IMR-90 (cell line): ENCODE data around the gene OR1D5. TPM values are rescaled to one million over a fixed set of nuclear protein-coding genes. Genes with fewer than 3 reads are reported as not detected.

Source experiments
- ATAC-seq: fragments of 200-7000 bp; cut with Tn5 transposase; 2 replicates; pipeline ENCODE4 v1.9.1; 2020; ENCODE audit warnings: low read depth, mild to moderate bottlenecking, moderate library complexity
- BruUV-seq: library from RNA; stranded (reverse); fragments of 400-500 nt; replicated peaks from 2 replicates; lab custom pipeline; 2021; lab: Mats Ljungman, UMichigan
- CTCF ChIA-PET: fragments of 300-600 bp; formaldehyde crosslinking; extraction: SDS; loops from one replicate; lab custom pipeline; 2021; ENCODE audit warnings: antibody characterized with exemption; lab: Yijun Ruan, JAX
- POLR2A ChIA-PET: fragments of 300-600 bp; sonication (Branson Sonifier 250); formaldehyde crosslinking; loops from one replicate; lab custom pipeline; 2022; ENCODE audit warnings: antibody characterized with exemption; ENCODE audit not compliant: unreplicated experiment; lab: Charles Lee
- DNase-seq: peaks from one replicate; pipeline ENCODE4 v3.0.0; 2013
- H2AFZ ChIP-seq: replicated peaks from 2 replicates; pipeline ENCODE3; 2013; ENCODE audit warnings: low read length, mild to moderate bottlenecking; ENCODE audit not compliant: poor library complexity
- H2AK5ac ChIP-seq: 2 replicates; pipeline ENCODE4 v1.6.1; 2013; ENCODE audit warnings: low read depth, low read length, inconsistent platforms
- H2AK9ac ChIP-seq: replicated peaks from 2 replicates; pipeline ENCODE3; 2013; ENCODE audit warnings: mild to moderate bottlenecking, low read depth, low read length, moderate library complexity; ENCODE audit not compliant: poor library complexity
- H2BK120ac ChIP-seq: 2 replicates; pipeline ENCODE4 v1.6.1; 2013; ENCODE audit warnings: low read depth, low read length, inconsistent platforms
- H2BK15ac ChIP-seq: 3 replicates; pipeline ENCODE4 v1.6.1; 2013; ENCODE audit warnings: low read depth, low read length, inconsistent platforms
- H2BK20ac ChIP-seq: 2 replicates; pipeline ENCODE4 v1.6.1; 2013; ENCODE audit warnings: low read depth, mild to moderate bottlenecking, inconsistent platforms, low read length, moderate library complexity
- H2BK5ac ChIP-seq: 2 replicates; pipeline ENCODE4 v1.6.1; 2013; ENCODE audit warnings: mild to moderate bottlenecking, low read depth, low read length, inconsistent platforms; ENCODE audit not compliant: poor library complexity, severe bottlenecking
- H3K14ac ChIP-seq: replicated peaks from 2 replicates; pipeline ENCODE4 v1.6.1; 2013; ENCODE audit warnings: low read depth, low read length, inconsistent platforms
- H3K18ac ChIP-seq: 2 replicates; pipeline ENCODE4 v1.6.1; 2013; ENCODE audit warnings: low read depth, low read length, control low read depth
- H3K23ac ChIP-seq: 2 replicates; pipeline ENCODE4 v1.6.1; 2013; ENCODE audit warnings: low read depth, low read length, inconsistent platforms
- H3K27ac ChIP-seq: 2 replicates; pipeline ENCODE4 v1.5.1; 2013; ENCODE audit warnings: mild to moderate bottlenecking, control low read depth, low read length; ENCODE audit not compliant: insufficient read depth
- H3K27me3 ChIP-seq: 2 replicates; pipeline ENCODE4 v1.6.1; 2013; ENCODE audit warnings: low read length; ENCODE audit not compliant: control insufficient read depth, insufficient read depth
- H3K36me3 ChIP-seq: 2 replicates; pipeline ENCODE4 v1.6.1; 2013; ENCODE audit warnings: low read length, mixed read lengths; ENCODE audit not compliant: control insufficient read depth, insufficient read depth
- H3K4ac ChIP-seq: 2 replicates; pipeline ENCODE4 v1.6.1; 2013; ENCODE audit warnings: low read depth, low read length, inconsistent platforms
- H3K4me1 ChIP-seq: 2 replicates; pipeline ENCODE4 v1.6.1; 2013; ENCODE audit warnings: low read length, mixed read lengths; ENCODE audit not compliant: control insufficient read depth, insufficient read depth
- H3K4me2 ChIP-seq: 2 replicates; pipeline ENCODE4 v1.6.1; 2013; ENCODE audit warnings: low read depth, mild to moderate bottlenecking, control low read depth, low read length, moderate library complexity
- H3K4me3 ChIP-seq: 2 replicates; pipeline ENCODE4 v1.5.1; 2013; ENCODE audit warnings: low read depth, mild to moderate bottlenecking, control low read depth, low read length, moderate library complexity; ENCODE audit not compliant: insufficient read depth
- H3K56ac ChIP-seq: 2 replicates; pipeline ENCODE4 v1.6.1; 2013; ENCODE audit warnings: low read length, inconsistent platforms; ENCODE audit not compliant: insufficient read depth; ENCODE audit errors: extremely low read depth
- H3K79me1 ChIP-seq, 2 experiments: 2 replicates each; pipeline ENCODE4 v1.6.1; 2013; ENCODE audit warnings: low read length in 2 of 2, inconsistent platforms in 1 of 2, low read depth in 1 of 2
- H3K9ac ChIP-seq: 2 replicates; pipeline ENCODE4 v1.6.1; 2013; ENCODE audit warnings: low read depth, low read length, control low read depth
- H3K9me1 ChIP-seq: 2 replicates; pipeline ENCODE4 v1.6.1; 2013; ENCODE audit warnings: low read length, inconsistent platforms; ENCODE audit not compliant: insufficient read depth
- H3K9me3 ChIP-seq: 2 replicates; pipeline ENCODE4 v1.6.1; 2013; ENCODE audit warnings: low read length; ENCODE audit not compliant: control insufficient read depth, insufficient read depth
- H4K20me1 ChIP-seq: 2 replicates; pipeline ENCODE4 v1.6.1; 2013; ENCODE audit warnings: low read length, inconsistent platforms; ENCODE audit not compliant: insufficient read depth
- H4K5ac ChIP-seq: 2 replicates; pipeline ENCODE4 v1.6.1; 2013; ENCODE audit warnings: mild to moderate bottlenecking, low read depth, low read length, control low read depth
- H4K8ac ChIP-seq, 2 experiments: 2 replicates each; pipeline ENCODE4 v1.6.1; 2013; ENCODE audit warnings: low read depth in 2 of 2, low read length in 2 of 2, control low read depth in 1 of 2, inconsistent platforms in 1 of 2
- H4K91ac ChIP-seq: 2 replicates; pipeline ENCODE4 v1.6.1; 2013; ENCODE audit warnings: low read depth, low read length, inconsistent platforms; ENCODE audit not compliant: insufficient read depth
- BHLHE40 ChIP-seq: fragments of 150-350 bp; IDR thresholded peaks from 2 replicates; pipeline ENCODE4 v1.6.1; 2016; ENCODE audit warnings: mild to moderate bottlenecking, low read depth, low read length
- CEBPB ChIP-seq: IDR thresholded peaks from 2 replicates; pipeline ENCODE4 v1.6.1; 2012; ENCODE audit warnings: low read depth, low read length, improper control_type of control experiment
- MXI1 ChIP-seq: IDR thresholded peaks from 2 replicates; pipeline ENCODE4 v1.6.1; 2012; ENCODE audit warnings: low read depth, mild to moderate bottlenecking, low read length, moderate library complexity, borderline replicate concordance
- NFE2L2 ChIP-seq: fragments of 150-350 bp; IDR thresholded peaks from 2 replicates; pipeline ENCODE4 v1.6.1; 2016; ENCODE audit warnings: low read depth, mild to moderate bottlenecking, low read length
- POLR2A ChIP-seq: IDR thresholded peaks from 2 replicates; pipeline ENCODE4 v1.6.1; 2012; ENCODE audit warnings: mild to moderate bottlenecking, low read depth, low read length
- WGBS, 2 experiments: methylation state at CpG; one replicate each; pipeline versions ENCODE4 v1.1.5 to v1.1.7; 2013; ENCODE audit warnings: missing lambda C conversion rate in 2 of 2; ENCODE audit not compliant: insufficient read length in 1 of 2; ENCODE audit errors: extremely low coverage in 2 of 2; 5-methylcytosine and 5-hydroxymethylcytosine counted together
- dilution Hi-C: fragments of 300-500 bp; cut with HindIII; formaldehyde crosslinking; loops from one replicate; pipeline ENCODE4 v1.14.3; 2018; ENCODE audit warnings: low sequenced_read_pairs; ENCODE audit not compliant: unreplicated experiment
- in situ Hi-C: fragments of 300-500 bp; cut with MboI; formaldehyde crosslinking; loops from 3 replicates; pipeline ENCODE4 v1.14.3; 2019; ENCODE audit warnings: low sequenced_read_pairs, inconsistent platforms, mixed read lengths
- intact Hi-C: fragments of 100-400 bp; cut with micrococcal nuclease; formaldehyde crosslinking; loops from 2 replicates; pipeline ENCODE4 v1.10.0; 2022
- polyA plus RNA-seq, 3 experiments: library from polyadenylated mRNA; depleted of rRNA; stranded (reverse); fragments of >200 nt; gene quantifications; 2 replicates each; pipeline ENCODE4 v1.2.3, GENCODE V29; 2012; ENCODE audit warnings: low replicate concordance in 1 of 3
- total RNA-seq: library from RNA; depleted of rRNA; stranded (reverse); fragments of >200 nt; gene quantifications from 2 replicates; pipeline ENCODE4 v1.2.3, GENCODE V29; 2012
- TF ChIP-seq, protein P1 (sequence below): conservative IDR thresholded peaks from 2 replicates; pipeline ENCODE4 v1.5.1; 2012; ENCODE audit warnings: mild to moderate bottlenecking, low read depth, low read length, improper control_type of control experiment

The OR1D5 gene
- total and polyA plus RNA-seq, 2 of the 4 experiments (the other 2 are of a cell fraction) = not detected

DNA sequence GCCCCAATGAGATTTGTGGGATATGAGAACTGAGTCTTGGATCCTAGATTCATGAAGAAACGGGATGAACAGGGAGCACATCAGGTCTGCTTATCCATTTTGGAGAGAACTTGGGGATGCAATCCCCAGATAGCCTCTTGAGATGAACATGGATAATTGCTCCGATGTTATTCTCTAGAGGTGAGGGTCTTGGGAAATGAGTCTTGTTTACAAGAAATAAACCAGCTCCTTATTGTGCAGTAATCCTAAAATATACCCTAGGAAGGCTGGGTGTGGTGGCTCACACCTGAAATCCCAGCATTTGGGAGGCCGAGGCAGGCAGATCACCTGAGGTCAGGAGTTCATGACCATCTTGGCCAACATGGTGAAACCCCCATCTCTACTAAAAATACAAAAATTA is 40.9 kb upstream of the OR1D5 start, which contains the start of gene OR1D2:
Gene OR1D2 (minus strand): TSS at position 101 of the 400 bp plus-strand sequence. CDS start 11,426 bp downstream, outside the sequence.
- H2AFZ ChIP-seq = no peak within 1 kb of the TSS
- H3K14ac ChIP-seq = no peak within 1 kb of the TSS
- ChIA-PET POLR2A (no interaction called here), CTCF (no interaction called here)
- no peak within 1 kb of the TSS for H3K27ac ChIP-seq
- no peaks in the 10 kb centered on the region for H4K20me1 ChIP-seq
- no peak within 1 kb of the TSS for H2BK20ac ChIP-seq
- H3K79me1 ChIP-seq = no peaks in the 10 kb centered on the region
- no peak within 1 kb of the TSS for H3K4ac ChIP-seq
- H2BK5ac ChIP-seq = no peak within 1 kb of the TSS
- dilution Hi-C loops (no loop called here), intact Hi-C loops (no loop called here), in situ Hi-C loops (no loop called here)
- no peak within 1 kb of the TSS for H2AK9ac ChIP-seq
- H3K4me3 ChIP-seq = no peak within 1 kb of the TSS
- H3K23ac ChIP-seq = no peak within 1 kb of the TSS
- H3K9me3 ChIP-seq = no peaks in the 10 kb centered on the region
- no peaks in the 10 kb centered on the region for H3K36me3 ChIP-seq
- DNase-seq (no peak), ATAC-seq (no peak)
- no peak within 1 kb of the TSS for H3K9ac ChIP-seq
- no peak within 1 kb of the TSS for H2AK5ac ChIP-seq
- H3K4me1 ChIP-seq = no peaks in the 10 kb centered on the region
- 0% methylated on average over 1 of the region's 3 CpGs; no CpG with 5 or more reads in 1 of the 2 experiments for WGBS, 2 experiments
- BruUV-seq = no TSS peak
- H3K27me3 ChIP-seq = no peaks in the 10 kb centered on the region
- TF ChIP-seq CEBPB (no peak), BHLHE40 (no peak), NFE2L2 (no peak), POLR2A (no peak), MXI1 (no peak)
- TF ChIP-seq, protein P1, sequence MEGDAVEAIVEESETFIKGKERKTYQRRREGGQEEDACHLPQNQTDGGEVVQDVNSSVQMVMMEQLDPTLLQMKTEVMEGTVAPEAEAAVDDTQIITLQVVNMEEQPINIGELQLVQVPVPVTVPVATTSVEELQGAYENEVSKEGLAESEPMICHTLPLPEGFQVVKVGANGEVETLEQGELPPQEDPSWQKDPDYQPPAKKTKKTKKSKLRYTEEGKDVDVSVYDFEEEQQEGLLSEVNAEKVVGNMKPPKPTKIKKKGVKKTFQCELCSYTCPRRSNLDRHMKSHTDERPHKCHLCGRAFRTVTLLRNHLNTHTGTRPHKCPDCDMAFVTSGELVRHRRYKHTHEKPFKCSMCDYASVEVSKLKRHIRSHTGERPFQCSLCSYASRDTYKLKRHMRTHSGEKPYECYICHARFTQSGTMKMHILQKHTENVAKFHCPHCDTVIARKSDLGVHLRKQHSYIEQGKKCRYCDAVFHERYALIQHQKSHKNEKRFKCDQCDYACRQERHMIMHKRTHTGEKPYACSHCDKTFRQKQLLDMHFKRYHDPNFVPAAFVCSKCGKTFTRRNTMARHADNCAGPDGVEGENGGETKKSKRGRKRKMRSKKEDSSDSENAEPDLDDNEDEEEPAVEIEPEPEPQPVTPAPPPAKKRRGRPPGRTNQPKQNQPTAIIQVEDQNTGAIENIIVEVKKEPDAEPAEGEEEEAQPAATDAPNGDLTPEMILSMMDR = no peak
- H4K91ac ChIP-seq = no peak within 1 kb of the TSS
- no peak within 1 kb of the TSS for H3K18ac ChIP-seq
- no peak within 1 kb of the TSS for H3K56ac ChIP-seq
- no peak within 1 kb of the TSS for H4K8ac ChIP-seq
- no peak within 1 kb of the TSS for H2BK120ac ChIP-seq
- H4K5ac ChIP-seq = no peak within 1 kb of the TSS
- no peak within 1 kb of the TSS for H3K4me2 ChIP-seq
- no peaks in the 10 kb centered on the region for H3K9me1 ChIP-seq
- no peak within 1 kb of the TSS for H2BK15ac ChIP-seq
